GOT3 (cell line): ENCODE measurements around the gene FHOD3.

ENCODE experiments used
- DNase-seq: peaks from one replicate; lab custom pipeline; 2025; ENCODE audit warnings: mixed read lengths; lab: John Stamatoyannopoulos, UW

Gene FHOD3

GRCh38 chr18:36481201-36481657 lies 183.7 kb downstream of the FHOD3 start:
- no peak for DNase-seq

DNA sequence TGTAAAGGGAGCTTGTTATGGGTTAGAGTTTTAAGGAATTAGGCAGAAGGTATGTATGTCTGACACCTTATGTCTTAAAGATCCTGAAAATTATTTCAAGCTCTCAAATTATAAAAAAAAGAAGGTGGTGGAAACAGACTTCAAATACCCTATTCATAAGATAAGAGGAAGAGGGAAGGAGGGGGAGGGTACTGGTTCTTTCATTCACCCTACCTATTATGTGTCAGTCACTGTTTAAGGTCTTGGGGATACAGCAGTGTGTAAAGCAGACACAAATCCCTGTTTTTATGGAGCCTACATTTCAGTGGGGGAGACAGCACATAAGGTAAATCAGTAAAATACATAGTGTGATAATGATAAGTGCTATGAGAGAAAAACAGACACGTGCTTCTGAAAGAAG lies 184.4 kb downstream of the FHOD3 start:
- no peak for DNase-seq

DNA sequence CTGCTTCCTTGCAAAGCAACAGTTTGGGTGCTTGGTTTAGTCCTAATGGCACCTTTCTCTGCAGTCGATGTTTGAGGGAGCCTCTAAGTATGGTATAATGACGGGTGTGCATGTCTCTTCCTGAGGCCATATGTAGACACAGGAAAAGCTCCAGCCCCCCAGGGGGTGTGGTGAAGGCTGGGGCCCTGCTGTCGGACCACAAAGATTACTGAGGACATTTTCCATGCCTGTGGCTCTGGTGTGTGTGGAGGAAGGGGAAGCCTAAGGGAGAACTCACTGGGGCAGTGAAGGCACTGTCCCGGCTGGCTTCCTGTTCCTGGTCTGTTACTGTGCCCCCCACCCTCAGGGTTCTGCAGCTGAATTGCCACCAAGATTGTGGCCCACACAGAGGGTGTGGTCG lies 187.1 kb downstream of the FHOD3 start:
- no peak for DNase-seq

DNA sequence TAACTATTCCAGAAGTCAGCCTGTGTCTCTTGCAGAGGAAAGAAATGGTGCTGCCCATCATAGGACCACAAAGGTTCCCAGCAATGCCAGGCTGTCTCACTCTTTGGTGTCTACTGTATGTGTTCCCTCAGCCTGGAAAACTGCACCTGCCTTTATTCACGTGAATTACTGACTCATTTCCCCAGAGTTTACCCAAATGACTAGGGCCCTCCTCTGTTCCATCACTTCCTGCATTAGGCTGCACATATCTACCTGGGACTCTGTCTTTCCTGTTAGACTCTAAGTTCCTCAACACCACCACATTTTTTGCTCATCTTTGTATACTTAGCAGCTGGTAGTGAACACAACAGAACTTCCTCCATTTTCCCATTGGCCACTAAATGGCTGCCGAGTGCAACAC lies 188.3 kb downstream of the FHOD3 start:
- DNase-seq = no peak

- DNase-seq = no peak
These were observed 190.6 kb downstream of the FHOD3 start for GRCh38 chr18:36488131-36488530.

DNA sequence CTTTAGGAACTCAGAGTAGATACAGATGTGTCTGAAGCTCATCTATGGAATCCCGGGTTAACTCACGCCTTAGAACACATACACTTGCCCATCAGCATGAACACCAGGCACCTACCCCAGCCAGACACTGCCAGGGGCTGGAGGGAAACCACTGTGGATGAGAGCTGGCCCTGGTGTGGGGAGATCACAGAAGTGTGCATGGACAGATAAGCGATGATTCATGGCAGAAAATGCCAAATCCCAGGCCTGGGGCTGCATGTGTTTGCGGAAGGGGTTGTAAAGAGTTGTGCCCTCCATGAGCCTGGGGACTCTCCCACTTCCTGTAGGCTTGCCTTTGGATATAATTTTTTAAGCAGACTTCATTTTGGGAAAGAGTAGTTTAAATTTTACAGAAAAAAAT lies 193.4 kb downstream of the FHOD3 start:
- DNase-seq = no peak

DNA sequence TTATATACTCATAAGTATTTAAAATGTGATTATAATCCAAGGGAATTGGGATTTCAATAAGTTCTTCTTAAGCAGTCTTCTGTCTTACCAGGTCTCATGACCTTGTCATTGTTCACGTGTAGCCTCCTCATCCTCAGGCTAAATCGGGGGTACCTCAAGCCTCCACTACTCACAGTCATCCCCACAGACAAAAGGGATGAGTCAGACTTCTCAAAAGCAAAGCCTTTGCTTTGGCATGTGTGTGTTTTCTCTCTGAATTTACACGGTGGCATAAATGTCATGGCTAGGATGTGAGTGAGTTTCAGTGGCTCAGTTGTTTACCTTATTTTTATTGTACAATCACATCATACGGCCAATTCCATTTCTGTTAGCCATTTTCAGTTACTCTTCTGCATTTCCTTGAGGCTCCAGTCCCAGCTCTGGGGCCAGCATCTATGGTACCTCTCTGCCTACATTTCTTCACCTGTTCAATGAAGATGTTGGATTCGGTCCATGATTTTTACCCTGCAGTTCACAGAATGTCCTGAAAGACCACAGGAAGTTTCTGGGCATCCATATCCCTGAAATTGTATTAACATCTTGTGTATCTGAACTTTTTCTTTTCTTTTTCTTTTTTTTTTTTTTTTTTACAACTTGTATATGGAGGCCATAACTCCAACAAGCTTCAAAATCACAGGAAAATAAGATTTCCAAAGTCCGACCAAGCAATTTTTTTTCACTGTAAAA lies 195.3 kb downstream of the FHOD3 start:
- no peak for DNase-seq

DNA sequence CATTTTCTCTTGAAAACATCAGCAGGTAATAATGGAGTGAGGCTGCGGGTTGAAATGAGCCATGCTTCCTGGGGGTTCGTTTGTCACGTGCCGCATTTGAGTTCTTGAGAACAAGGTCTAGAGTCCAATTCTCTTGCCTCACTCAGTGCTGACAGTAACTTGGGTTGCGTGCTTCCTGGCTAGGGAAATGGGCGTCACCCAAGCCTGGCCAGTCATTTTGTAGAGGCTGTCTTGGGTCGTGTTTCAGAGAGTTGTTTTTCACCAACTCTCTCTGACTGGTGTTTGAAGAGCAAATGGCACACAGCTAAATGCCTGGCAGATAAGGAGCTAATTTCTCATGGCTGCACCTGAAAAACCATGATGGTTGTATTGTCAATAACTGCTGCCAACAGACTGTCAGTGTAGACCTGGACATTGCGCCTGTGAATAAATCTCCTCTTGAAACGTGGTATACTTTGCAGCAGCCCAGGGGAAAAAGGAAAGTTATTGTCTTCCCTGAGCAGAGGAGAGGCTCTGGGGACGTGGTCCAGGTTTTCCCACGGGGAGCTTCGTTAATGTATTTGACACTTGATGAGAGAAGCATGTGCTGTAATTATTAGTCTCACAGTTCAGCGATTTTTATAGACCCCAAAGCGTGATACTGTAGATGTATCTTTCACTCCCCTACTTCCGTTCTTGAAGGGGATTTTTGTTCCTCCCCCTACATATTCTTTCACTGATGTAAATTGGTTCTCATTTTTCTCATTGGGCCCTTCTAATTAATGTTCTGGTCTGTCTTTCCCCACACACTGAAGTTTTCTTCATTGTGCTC lies 196.0 kb downstream of the FHOD3 start:
- no peak for DNase-seq

GRCh38 chr18:36494160-36494437 lies 196.6 kb downstream of the FHOD3 start:
- DNase-seq = no peak

DNA sequence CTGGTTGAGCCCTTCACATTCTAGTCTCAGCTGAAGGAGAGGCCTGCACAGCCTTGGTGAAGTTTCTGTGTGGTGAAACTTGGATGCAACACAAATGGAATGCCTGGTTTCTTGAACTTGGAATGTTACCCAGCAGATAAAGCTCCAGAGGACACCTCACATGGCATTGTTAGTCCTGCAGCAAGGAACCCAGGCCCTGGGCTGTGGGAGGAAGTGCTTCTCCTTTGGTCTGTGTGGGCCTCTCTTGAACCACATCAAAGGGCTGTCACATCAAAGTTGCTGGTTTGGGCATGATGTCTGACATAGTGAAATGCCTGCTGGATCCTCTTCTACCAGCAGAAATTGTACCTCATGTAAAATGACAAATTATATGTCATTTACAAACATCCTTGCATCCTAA lies 198.5 kb downstream of the FHOD3 start:
- no peak for DNase-seq

GRCh38 chr18:36499938-36500337 lies 202.4 kb downstream of the FHOD3 start:
- no peak for DNase-seq

- DNase-seq = no peak
These were observed 203.6 kb downstream of the FHOD3 start for GRCh38 chr18:36501100-36501499.

DNA sequence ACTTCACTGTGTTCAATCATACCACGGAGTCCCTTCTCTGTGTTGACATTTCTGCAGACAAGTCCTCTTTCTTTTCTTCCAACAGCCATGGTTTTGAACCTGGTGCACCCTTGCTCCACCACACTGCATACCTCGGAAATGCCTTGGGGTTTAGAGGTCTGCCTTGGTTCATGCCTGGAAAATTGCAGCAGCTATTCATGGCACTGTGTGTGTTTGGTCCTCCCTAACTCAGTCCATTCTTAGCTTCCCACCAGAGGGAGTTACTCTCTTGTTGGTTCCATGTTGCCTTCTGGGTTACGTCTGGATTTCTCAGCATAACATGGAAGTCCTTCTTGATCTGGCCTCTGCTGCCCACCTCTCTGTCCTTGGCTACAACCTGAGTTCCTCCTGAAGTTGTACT lies 206.0 kb downstream of the FHOD3 start:
- no peak for DNase-seq

DNA sequence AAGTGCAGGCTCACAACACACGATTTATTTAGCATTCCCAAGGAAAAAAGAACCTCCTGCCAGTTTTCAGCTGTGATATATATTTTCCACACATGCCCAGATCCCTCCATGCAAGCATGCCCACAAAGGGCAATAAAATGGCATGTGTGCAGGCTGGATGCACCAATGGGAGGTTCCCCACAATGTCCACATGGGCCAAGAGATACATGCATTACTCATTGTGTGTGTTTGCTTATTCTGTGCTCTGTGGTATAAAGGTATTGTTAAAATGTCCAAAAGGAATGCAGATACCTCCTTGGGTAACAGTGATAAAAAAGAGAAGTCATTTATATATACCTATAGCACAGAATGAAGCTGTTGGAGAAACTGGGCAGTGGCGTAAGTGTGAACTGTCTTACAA lies 207.4 kb downstream of the FHOD3 start:
- DNase-seq = no peak

DNA sequence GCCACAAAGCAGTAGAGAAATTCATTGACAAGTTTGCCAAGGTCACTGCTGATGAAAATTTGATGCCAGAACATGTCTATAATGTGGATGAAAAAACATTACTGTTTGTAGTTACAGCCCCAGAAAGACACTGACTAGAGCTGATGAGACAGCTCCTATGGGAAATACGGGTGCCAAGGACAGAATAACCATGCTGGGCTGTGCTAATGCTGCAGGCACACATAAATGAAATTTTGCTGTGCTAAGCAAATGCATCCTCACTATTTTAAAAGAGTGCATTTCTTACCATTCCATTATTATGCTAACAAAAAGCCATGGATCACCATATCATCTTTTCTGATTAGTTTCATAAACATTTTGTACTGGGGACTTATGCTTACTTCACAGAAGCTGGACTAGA lies 208.2 kb downstream of the FHOD3 start:
- no peak for DNase-seq

- no peak for DNase-seq
These were observed 212.2 kb downstream of the FHOD3 start for GRCh38 chr18:36509646-36510197.

DNA sequence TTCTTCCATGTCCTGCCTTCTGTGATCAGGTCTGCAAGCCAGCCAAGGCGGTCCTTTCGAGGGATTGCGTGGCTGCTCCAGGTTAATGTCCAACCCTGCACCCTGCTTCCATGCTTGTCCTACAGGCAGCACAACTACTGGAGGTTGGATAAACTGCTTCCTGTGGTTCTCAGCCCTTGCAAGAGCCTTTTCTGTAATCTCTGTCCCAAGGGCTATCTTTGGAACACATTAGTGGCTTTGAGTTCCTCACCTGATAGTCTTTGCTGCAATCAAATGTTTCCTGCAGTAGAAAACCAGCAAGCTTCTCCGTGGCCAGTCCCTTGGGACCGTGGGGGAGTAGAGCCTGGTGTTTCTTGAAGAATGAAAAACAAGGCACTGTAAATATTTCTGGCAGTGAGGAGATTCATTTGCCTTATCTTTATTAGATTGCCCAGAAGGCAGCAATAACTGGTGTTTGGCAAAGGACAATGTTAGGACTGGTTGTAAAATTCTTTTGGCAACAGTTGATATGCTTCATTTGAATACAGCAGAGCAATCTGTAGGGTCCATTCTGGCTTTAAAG lies 214.4 kb downstream of the FHOD3 start:
- DNase-seq = no peak

GRCh38 chr18:36513556-36513955 lies 216.0 kb downstream of the FHOD3 start:
- no peak for DNase-seq

- no peak for DNase-seq
These were observed 217.3 kb downstream of the FHOD3 start for GRCh38 chr18:36514778-36515177.

- DNase-seq = no peak
These were observed 218.7 kb downstream of the FHOD3 start for GRCh38 chr18:36516258-36516657.

DNA sequence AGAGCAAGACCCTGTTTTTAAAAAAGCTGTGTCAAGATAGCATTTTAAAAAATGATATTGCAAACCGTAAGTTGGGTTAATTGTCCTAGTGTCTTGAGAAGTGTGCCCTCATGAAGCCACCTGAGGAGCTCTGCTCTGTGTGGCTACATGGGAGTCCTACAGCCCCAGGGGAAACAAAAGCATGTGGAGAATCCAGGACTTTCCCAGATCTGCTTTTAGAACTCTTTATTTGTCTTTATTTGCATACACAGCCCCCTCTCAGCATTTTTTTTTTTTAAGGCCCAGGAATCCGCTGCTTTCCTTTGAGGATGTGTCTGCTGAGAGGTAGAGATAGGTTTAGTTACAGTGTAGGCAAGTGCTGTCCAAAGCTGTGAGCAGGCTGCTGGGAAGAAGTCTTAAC lies 219.2 kb downstream of the FHOD3 start:
- no peak for DNase-seq

DNA sequence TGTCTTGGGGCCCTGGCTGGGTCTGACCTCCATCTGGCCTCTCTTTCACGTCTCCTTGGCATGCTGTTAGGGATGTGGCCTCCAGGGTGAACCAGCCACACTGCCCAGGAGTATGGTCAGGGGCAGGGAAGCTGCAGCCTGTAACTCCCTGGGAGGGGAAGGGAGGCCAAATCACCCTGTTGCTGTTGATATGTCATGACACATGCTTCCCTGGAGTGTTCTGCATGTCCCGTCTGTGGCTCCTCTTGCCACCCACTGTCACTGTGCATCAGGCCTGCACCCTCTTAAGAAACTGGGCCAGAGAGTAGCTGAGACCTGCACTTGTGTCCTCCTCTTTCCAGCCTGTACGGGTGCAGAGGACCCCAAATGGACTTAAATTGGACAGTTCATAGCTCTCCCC lies 221.3 kb downstream of the FHOD3 start:
- DNase-seq = no peak

DNA sequence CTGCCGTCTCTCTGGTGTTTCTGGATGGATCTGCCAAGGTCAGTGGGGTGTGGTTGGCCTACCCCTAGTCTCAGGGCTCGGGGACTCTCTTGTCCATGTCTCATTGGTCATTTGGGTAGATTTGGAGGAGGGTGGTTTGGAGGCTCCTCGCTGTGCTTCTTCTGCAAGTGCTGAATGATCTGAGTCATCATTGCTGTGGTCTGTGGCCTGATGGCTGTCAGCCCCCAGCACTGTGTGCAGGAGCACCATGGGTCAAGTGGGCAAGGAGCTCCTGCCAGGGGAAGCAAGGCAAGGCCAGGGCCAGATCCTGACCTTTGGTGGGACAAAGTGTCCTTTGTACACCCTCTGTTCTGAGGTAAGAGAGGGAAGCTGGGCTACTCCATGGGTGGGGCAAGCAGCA lies 221.8 kb downstream of the FHOD3 start:
- no peak for DNase-seq
